Measurements from ENCODE around the gene TIMP3. TPM values are rescaled to one million over a fixed set of nuclear protein-coding genes. Genes with fewer than 3 reads are reported as not detected.
"Not testable (repeated sequence)": the region's sequence is repeated elsewhere in the genome, so short reads cannot be mapped to it uniquely, and the experiment has no call there.

TIMP3 gene
- polyA plus RNA-seq, 1 donor from 2014 or later, result 0.72 TPM

DNA sequence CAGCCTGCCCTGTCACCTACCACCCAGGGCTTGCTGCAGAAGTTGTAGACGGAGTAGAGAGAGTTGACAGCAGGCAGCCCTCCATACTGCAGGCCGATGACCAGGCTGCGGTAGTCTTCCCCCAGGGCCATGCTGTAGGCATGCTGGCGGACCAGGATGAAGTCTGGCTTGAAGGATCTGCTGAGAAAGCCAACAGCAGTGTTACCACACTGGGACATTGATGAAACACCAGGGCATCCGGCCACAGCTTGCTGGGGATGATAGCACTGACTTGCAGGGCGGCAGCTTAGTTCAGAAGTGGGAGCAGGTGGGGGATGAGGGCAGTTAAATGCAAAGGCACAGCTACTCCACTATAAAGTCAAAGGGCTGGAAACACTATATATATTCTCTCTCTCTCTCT, 67.4 kb downstream of the TIMP3 start:
- H3K36me3 ChIP-seq (ENCODE audit: insufficient read depth, low read length), result no peaks in the 10 kb centered on the region
- no peak overlapping the region for H3K4me2 ChIP-seq (ENCODE audit: low read length)
- no peak overlapping the region for H3K9ac ChIP-seq (ENCODE audit: low read length)
- no peak for TF ChIP-seq EZH2 (IDR thresholded peaks at IDR 0.05; ENCODE audit: borderline replicate concordance, insufficient read depth, low read length, poor library complexity, severe bottlenecking)
- TF ChIP-seq MXI1 (conservative IDR thresholded peaks at IDR 0.05; ENCODE audit: poor library complexity, severe bottlenecking), result no peak
- no peak for TF ChIP-seq CTCF (IDR thresholded peaks at IDR 0.05; ENCODE audit: poor library complexity, severe bottlenecking)
- no peak for TF ChIP-seq TAF1 (IDR thresholded peaks at IDR 0.05; ENCODE audit: low read depth)
- no peak for TF ChIP-seq REST (IDR thresholded peaks at IDR 0.05; ENCODE audit: borderline replicate concordance)
- TF ChIP-seq POLR2AphosphoS5 (IDR thresholded peaks at IDR 0.05), result no peak
- no peak for TF ChIP-seq SMC3 (conservative IDR thresholded peaks at IDR 0.05; ENCODE audit: poor library complexity)
- no peak for TF ChIP-seq EP300 (conservative IDR thresholded peaks at IDR 0.05; ENCODE audit: poor library complexity, severe bottlenecking)
- no peak for TF ChIP-seq RAD21 (conservative IDR thresholded peaks at IDR 0.05)
- no peaks in the 10 kb centered on the region for H3K79me2 ChIP-seq (replicated peaks; ENCODE audit: insufficient read depth, low read length)
- H3K4me3 ChIP-seq (ENCODE audit: low read length), result no peak overlapping the region
- H2AFZ ChIP-seq (ENCODE audit: low read depth, low read length), result no peak overlapping the region
- no peaks in the 10 kb centered on the region for H3F3A ChIP-seq (ENCODE audit: insufficient read depth, low read length, poor library complexity, severe bottlenecking)
- no peaks in the 10 kb centered on the region for H4K20me1 ChIP-seq (ENCODE audit: insufficient read depth)
- no peak overlapping the region for H3K27ac ChIP-seq (ENCODE audit: low read length)
- H3K27me3 ChIP-seq (ENCODE audit: insufficient read depth, low read depth, low read length), result no peaks in the 10 kb centered on the region
- H3K9me3 ChIP-seq (ENCODE audit: low read length), result no peaks in the 10 kb centered on the region
- no peaks in the 10 kb centered on the region for H3K9me2 ChIP-seq (ENCODE audit: insufficient read depth, low read length)

- Histone ChIP-seq H3F3A (ENCODE audit: insufficient read depth, low read length, poor library complexity, severe bottlenecking) (no peaks in the 10 kb centered on the region), H3K27ac (ENCODE audit: low read length) (no peak overlapping the region), H3K4me3 (ENCODE audit: low read length) (no peak overlapping the region), H3K4me2 (ENCODE audit: low read length) (no peak overlapping the region), H3K9ac (ENCODE audit: low read length) (no peak overlapping the region), H3K27me3 (ENCODE audit: insufficient read depth, low read depth, low read length) (no peaks in the 10 kb centered on the region), H3K9me2 (ENCODE audit: insufficient read depth, low read length) (no peaks in the 10 kb centered on the region), H3K79me2 (replicated peaks; ENCODE audit: insufficient read depth, low read length) (no peaks in the 10 kb centered on the region), H3K36me3 (ENCODE audit: insufficient read depth, low read length) (no peaks in the 10 kb centered on the region), H4K20me1 (ENCODE audit: insufficient read depth) (no peaks in the 10 kb centered on the region), H2AFZ (ENCODE audit: low read depth, low read length) (no peak overlapping the region), H3K9me3 (ENCODE audit: low read length) (no peaks in the 10 kb centered on the region)
- TF ChIP-seq MXI1 (conservative IDR thresholded peaks at IDR 0.05; ENCODE audit: poor library complexity, severe bottlenecking), result no peak
- no peak for TF ChIP-seq RAD21 (conservative IDR thresholded peaks at IDR 0.05)
- TF ChIP-seq EP300 (conservative IDR thresholded peaks at IDR 0.05; ENCODE audit: poor library complexity, severe bottlenecking), result no peak
- TF ChIP-seq TAF1 (IDR thresholded peaks at IDR 0.05; ENCODE audit: low read depth), result no peak
- no peak for TF ChIP-seq SMC3 (conservative IDR thresholded peaks at IDR 0.05; ENCODE audit: poor library complexity)
- no peak for TF ChIP-seq EZH2 (IDR thresholded peaks at IDR 0.05; ENCODE audit: borderline replicate concordance, insufficient read depth, low read length, poor library complexity, severe bottlenecking)
- TF ChIP-seq REST (IDR thresholded peaks at IDR 0.05; ENCODE audit: borderline replicate concordance), result no peak
- no peak for TF ChIP-seq CTCF (IDR thresholded peaks at IDR 0.05; ENCODE audit: poor library complexity, severe bottlenecking)
- no peak for TF ChIP-seq POLR2AphosphoS5 (IDR thresholded peaks at IDR 0.05)
Measured at GRCh38 chr22:32870474-32870873, 69.0 kb downstream of the TIMP3 start.

GRCh38 chr22:32873604-32874003, 72.1 kb downstream of the TIMP3 start:
- not testable (repeated sequence) for H3K4me2 ChIP-seq (ENCODE audit: low read length); H3K36me3 ChIP-seq (ENCODE audit: insufficient read depth, low read length); H4K20me1 ChIP-seq (ENCODE audit: insufficient read depth); H2AFZ ChIP-seq (ENCODE audit: low read depth, low read length); H3K79me2 ChIP-seq (replicated peaks; ENCODE audit: insufficient read depth, low read length); H3K9me3 ChIP-seq (ENCODE audit: low read length); H3K9me2 ChIP-seq (ENCODE audit: insufficient read depth, low read length); H3K9ac ChIP-seq (ENCODE audit: low read length); H3F3A ChIP-seq (ENCODE audit: insufficient read depth, low read length, poor library complexity, severe bottlenecking); H3K27me3 ChIP-seq (ENCODE audit: insufficient read depth, low read depth, low read length); H3K4me3 ChIP-seq (ENCODE audit: low read length); H3K27ac ChIP-seq (ENCODE audit: low read length)
